WERI-Rb-1 (cell line): ENCODE measurements around the gene PRR12.

Experiments
- DNase-seq: peaks from one replicate; pipeline ENCODE4 v3.0.0-alpha.2; 2020
- H3K27ac ChIP-seq: fragments of 250-450 bp; sonication (Bioruptor Pico); 2 replicates; pipeline ENCODE4 v1.5.1; 2020; ENCODE audit warnings: mild to moderate bottlenecking, moderate library complexity
- H3K27me3 ChIP-seq: fragments of 250-450 bp; sonication (Bioruptor Pico); 2 replicates; pipeline ENCODE4 v1.5.1; 2021; ENCODE audit warnings: mild to moderate bottlenecking, low read depth, moderate library complexity; ENCODE audit not compliant: insufficient read depth, severe bottlenecking
- H3K36me3 ChIP-seq: fragments of 250-450 bp; sonication (Bioruptor Pico); 2 replicates; pipeline ENCODE4 v1.5.1; 2020; ENCODE audit warnings: mild to moderate bottlenecking, moderate library complexity
- H3K4me3 ChIP-seq: 2 replicates; pipeline ENCODE4 v1.5.1; 2011; ENCODE audit warnings: low read depth, mild to moderate bottlenecking, control low read depth, low read length
- H3K9me3 ChIP-seq: fragments of 250-450 bp; sonication (Bioruptor Pico); 2 replicates; pipeline ENCODE4 v1.5.1; 2021; ENCODE audit warnings: mild to moderate bottlenecking, moderate library complexity; ENCODE audit not compliant: severe bottlenecking
- TF ChIP-seq, protein P1 (sequence below): IDR thresholded peaks from 2 replicates; pipeline ENCODE4 v1.5.1; 2011; ENCODE audit warnings: low read depth, mild to moderate bottlenecking, control low read depth, inconsistent platforms, low read length

PRR12 gene

DNA sequence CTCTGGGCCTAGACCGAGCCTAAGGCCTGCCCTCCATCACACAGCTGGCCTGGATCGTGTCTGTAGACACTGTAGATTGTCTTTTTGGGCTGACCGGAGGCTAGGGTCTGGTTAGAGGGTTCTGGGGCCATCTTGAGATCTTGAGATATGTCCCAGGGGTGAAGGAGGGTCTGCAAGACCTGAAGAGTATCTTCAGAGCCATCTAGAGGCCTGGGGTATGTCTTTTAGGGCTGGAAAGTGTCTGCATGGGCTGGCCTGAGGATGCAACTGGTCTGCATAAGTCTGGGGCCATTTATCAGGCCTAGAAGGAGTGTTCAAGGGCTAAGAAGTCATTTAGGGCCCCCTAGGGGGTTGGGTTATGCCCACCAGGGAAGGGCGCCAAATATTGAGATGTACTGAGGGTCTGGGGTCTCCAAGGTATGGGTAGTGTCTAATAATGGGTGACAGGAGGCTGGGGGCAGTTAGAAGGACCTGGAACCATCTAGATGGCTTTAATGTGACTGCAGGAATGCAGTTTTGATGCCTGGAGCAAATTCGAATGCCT lies 51.6 kb downstream of the PRR12 start:
- Histone ChIP-seq H3K4me3 (peak overlapping the region; percentile 94), H3K27ac (peak overlapping the region; percentile 90), H3K27me3 (no peaks in the 10 kb centered on the region), H3K9me3 (no peaks in the 10 kb centered on the region), H3K36me3 (peaks cover 17% of the 10 kb centered on the region)
- DNase-seq: no peak
- TF ChIP-seq, protein P1, sequence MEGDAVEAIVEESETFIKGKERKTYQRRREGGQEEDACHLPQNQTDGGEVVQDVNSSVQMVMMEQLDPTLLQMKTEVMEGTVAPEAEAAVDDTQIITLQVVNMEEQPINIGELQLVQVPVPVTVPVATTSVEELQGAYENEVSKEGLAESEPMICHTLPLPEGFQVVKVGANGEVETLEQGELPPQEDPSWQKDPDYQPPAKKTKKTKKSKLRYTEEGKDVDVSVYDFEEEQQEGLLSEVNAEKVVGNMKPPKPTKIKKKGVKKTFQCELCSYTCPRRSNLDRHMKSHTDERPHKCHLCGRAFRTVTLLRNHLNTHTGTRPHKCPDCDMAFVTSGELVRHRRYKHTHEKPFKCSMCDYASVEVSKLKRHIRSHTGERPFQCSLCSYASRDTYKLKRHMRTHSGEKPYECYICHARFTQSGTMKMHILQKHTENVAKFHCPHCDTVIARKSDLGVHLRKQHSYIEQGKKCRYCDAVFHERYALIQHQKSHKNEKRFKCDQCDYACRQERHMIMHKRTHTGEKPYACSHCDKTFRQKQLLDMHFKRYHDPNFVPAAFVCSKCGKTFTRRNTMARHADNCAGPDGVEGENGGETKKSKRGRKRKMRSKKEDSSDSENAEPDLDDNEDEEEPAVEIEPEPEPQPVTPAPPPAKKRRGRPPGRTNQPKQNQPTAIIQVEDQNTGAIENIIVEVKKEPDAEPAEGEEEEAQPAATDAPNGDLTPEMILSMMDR: no peak

DNA sequence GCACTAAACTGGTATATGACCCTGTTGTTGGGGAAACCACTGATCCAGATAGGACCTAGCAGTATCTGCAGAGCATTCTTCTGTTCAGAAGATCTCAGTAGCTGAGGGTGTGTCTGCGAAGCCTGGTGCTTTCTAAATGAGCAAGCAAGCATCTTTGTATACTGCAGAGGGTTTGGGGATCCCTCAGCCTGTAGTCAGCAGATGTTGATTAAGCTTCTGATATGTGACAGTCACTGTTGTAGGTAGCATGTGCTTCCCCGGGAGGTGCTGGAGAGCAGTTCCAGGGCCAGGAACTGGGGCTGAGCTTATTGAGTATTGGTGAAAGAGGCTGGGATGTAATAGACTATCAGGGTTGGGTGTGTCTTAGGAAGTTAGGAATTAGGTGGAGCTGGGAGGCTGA lies 52.5 kb downstream of the PRR12 start:
- Histone ChIP-seq H3K9me3 (no peaks in the 10 kb centered on the region), H3K27me3 (no peaks in the 10 kb centered on the region)
- TF ChIP-seq, protein P1: no peak

DNA sequence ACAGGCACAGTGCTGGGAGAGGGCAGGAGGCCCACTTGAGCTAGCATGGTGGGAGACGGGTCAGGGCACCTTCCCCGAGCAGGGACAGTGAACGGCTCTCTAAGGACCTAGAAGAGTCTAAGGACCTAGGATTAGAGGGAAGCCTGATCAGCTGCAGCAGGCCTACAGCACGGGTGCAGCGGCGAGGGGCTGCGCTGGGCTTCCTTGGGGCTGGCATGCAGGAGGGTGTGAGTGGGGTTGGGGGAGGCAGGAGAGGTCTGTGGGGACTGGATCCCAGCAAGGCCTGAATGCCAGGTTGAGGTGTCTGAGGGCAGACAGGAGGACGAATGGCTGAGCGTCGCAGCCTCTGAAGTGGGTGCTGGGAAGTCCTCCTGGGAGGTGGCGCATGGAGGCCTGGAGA lies 54.6 kb downstream of the PRR12 start:
- Histone ChIP-seq H3K4me3 (no peak overlapping the region), H3K9me3 (no peaks in the 10 kb centered on the region), H3K36me3 (peaks cover 44% of the 10 kb centered on the region), H3K27ac (no peak overlapping the region), H3K27me3 (no peaks in the 10 kb centered on the region)
- TF ChIP-seq, protein P1: no peak
- no peak for DNase-seq

More for the DNA sequence above, 52.5 kb downstream of the PRR12 start:
- Histone ChIP-seq H3K27ac (no peak overlapping the region), H3K36me3 (peaks cover 23% of the 10 kb centered on the region), H3K4me3 (no peak overlapping the region)
- no peak for DNase-seq

DNA sequence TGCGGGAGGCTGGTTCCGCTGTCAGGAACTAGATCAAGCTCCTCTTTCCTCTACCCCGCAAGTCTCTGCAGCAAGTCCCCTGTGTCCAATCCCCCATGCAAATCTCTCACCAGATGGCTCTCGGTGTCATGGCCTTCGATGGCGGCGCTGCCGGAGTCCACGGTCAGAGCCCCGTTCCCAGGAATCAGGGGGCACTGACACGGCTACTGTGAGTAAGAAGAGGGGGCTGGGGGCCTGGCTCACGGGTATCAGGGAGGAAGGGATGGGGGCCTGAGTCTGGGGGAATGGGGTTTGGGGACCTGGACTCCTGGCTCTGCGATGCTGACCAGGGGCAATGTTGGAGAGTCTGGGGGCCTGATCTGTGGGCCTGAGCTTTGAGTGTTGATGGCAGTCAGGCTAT lies 55.0 kb downstream of the PRR12 start:
- no peak overlapping the region for H3K27ac ChIP-seq
- no peak overlapping the region for H3K4me3 ChIP-seq
- H3K36me3 ChIP-seq: peaks cover 44% of the 10 kb centered on the region
- TF ChIP-seq, protein P1: no peak
- H3K9me3 ChIP-seq: no peaks in the 10 kb centered on the region
- H3K27me3 ChIP-seq: no peaks in the 10 kb centered on the region
- no peak for DNase-seq

DNA sequence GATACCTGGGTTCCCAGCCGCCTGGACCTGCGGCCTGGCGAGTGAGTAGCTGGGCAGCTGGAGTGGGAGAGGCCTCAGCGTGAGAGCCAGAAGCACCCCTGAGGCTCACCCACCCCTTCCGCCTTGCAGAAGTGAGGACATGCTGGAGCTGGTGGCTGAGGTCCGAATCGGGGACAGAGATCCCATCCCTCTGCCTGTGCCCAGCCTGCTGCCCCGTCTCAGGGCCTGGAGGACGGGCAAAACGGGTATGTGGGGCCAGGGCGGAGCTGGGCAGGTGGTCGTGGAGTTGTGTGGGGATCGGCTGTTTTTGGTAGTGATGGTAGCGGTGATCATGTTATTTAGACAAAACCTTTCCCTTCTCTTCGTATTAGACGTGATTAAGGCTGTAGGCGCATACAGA lies 55.6 kb downstream of the PRR12 start:
- DNase-seq: no peak
- H3K27ac ChIP-seq: no peak overlapping the region
- H3K4me3 ChIP-seq: no peak overlapping the region
- TF ChIP-seq, protein P1: no peak
- H3K36me3 ChIP-seq: peaks cover 44% of the 10 kb centered on the region
- no peaks in the 10 kb centered on the region for H3K9me3 ChIP-seq
- H3K27me3 ChIP-seq: no peaks in the 10 kb centered on the region

DNA sequence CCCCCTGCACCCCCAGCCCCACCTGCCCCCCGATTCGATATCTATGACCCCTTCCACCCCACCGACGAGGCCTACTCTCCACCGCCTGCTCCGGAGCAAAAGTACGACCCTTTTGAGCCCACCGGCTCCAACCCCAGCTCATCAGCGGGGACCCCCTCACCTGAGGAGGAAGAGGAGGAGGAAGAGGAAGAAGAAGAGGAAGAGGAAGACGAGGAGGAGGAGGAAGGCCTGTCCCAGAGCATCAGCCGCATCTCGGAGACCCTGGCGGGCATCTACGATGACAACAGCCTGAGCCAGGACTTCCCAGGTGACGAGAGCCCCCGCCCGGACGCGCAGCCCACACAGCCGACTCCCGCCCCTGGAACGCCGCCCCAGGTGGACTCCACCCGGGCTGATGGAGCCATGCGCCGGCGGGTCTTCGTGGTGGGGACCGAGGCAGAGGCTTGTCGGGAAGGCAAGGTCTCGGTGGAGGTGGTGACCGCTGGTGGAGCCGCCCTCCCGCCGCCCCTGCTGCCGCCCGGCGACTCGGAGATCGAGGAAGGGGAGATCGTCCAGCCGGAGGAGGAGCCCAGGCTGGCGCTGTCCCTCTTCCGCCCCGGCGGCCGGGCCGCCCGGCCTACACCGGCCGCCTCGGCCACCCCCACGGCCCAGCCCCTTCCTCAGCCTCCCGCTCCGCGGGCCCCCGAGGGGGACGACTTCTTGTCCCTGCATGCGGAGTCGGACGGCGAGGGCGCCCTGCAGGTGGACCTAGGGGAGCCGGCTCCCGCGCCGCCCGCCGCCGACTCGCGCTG lies 60.2 kb downstream of the PRR12 start:
- no peak overlapping the region for H3K27ac ChIP-seq
- H3K27me3 ChIP-seq: no peaks in the 10 kb centered on the region
- H3K36me3 ChIP-seq: peaks cover 75% of the 10 kb centered on the region
- no peak for DNase-seq
- H3K4me3 ChIP-seq: no peak overlapping the region
- TF ChIP-seq, protein P1: no peak
- H3K9me3 ChIP-seq: no peaks in the 10 kb centered on the region
